Measurements from ENCODE around the gene PTOV1.
"Not testable (repeated sequence)": the region's sequence is repeated elsewhere in the genome, so short reads cannot be mapped to it uniquely, and the experiment has no call there.

Gene PTOV1

DNA sequence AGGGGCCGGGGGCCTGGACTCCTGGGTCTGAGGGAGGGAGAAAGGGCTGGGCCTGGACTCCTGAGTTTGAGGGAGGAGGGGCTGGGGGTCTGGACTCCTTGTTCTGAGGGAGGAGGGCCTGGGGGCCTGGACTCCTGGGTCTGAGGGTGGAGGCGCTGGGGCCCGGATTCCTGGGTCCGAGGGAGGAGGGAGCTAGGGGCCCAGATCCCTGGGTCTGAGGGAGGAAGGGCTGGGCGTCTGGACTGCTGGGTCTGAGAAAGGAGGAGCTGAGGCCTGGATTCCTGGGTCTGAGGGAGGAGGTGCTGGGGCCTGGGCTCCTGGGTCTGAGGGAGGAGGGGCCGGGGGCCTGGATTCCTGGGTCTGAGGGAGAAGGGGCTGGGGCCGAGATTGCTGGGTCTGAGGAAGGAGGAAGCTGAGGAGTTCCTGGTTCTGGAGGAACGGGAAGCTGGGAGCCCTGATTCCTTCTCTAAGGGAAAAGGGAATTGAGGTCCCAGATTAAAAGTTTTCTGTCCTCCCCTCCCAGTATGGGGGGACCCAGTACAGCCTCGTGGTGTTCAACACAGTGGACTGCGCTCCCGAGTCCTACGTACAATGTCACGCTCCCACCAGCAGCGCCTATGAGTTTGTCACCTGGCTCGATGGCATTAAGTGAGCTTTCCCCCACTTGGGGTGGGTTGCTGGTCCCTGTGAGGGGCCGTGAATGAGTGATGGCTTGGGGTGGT, 32.1 kb upstream of the PTOV1 start:
- peak; percentile 30 for DNase-seq

DNA sequence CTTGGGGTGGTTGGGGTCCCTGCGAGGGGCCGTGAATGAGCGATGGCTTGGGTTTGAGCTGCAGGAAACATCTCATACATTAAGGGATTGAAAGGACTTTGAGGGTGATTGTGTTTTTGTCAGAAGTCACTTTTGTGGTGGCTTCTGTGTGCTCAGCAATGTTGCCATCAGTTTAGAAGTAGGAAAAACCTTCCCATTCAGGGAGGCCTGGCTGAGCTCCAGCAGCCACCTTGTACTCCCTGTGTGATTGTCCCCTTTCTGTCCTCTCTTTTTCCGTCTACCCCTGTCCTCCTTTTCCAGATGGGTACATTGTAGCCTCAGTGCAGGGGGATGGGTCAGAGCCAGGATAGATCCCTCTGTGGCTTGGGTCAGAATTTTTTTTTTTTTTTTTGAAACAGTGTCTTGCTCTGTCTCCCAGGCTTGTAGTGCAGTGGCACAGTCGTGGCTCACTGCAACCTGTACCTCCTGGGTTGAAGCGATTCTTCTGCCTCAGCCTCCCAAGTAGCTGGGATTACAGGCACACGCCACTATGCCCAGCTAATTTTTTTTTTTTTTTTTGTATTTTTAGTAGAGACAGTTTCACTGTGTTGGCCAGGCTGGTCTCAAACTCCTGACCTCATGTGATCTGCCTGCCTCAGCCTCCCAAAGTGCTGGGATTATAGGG, 31.4 kb upstream of the PTOV1 start:
- not testable (repeated sequence) for DNase-seq

DNA sequence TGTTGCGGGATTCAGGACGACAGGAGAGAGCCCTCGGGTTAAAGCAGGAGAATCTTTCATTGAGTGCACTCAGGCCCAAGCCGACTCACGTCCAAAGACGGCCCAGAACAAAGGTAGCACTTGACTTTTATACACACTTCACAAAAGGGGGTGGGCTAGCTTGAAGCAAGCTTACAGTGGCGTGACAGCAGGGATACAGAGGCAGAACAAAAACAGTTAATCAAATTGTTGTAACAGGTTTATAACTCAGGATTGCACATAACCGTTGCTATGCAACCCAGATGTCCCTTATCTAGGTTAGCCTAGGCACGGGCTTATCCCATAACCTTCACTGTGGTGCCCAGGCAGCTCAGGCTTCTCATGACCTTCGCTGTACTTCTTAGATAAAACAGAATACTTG, 30.8 kb upstream of the PTOV1 start:
- DNase-seq: no peak

DNA sequence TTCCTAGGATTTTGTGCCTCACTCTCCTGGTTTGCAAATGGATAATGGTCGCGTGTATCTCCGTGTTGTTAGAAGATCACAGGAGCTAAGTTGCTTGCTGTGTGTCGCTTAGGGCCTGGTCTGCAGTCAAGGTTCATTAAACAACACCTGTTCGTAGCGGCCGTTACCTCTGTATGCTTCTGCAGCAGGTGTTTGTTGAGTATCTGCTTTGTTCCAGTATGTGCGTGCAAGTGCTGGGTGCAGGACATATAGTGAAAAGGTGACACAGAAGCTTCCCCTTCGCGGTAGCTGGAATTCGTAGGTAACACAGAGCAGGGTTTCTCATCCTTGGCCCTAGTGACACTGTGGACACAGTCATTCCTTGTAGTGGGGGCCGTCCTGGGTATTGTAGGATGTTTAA, 27.5 kb upstream of the PTOV1 start:
- DNase-seq: no peak

DNA sequence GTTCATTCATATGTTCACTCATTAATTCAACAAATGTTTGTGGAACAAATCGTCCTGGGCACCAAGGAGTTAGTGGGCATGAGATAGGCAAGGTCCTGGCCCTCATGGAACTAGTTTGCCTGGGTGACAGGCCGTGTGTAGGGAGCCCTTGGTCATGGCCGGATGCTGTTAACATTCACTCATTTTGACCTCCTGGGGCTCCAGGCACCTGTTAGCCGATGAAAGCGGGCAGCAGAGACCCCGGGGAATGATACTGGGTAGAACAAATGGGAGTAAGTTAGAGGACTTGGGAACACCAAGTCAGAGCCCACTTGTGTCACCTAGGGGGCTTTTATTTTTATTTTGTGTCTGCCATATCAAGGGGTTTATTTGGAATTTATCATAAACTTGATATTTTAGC, 26.3 kb upstream of the PTOV1 start:
- no peak for DNase-seq

DNA sequence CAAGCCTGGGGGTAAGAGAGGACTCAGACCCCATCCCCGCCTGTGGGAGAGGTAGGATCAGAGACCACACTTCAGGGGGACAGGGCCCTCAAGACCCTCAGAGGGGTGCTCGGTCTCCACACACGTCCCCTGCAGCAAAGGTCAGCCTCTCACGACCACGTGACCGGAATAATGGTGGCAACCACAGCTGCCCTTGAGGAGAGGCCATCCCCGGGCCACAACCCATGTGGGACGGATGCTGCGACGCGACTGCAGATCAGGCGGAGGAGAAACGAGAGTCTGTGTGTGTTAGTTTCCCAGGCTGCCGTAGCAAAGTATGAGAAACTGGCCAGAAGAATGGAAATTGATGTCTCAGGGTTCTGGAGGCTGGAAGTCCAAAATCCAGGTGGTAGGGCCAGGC, 23.9 kb upstream of the PTOV1 start:
- DNase-seq: no peak

DNA sequence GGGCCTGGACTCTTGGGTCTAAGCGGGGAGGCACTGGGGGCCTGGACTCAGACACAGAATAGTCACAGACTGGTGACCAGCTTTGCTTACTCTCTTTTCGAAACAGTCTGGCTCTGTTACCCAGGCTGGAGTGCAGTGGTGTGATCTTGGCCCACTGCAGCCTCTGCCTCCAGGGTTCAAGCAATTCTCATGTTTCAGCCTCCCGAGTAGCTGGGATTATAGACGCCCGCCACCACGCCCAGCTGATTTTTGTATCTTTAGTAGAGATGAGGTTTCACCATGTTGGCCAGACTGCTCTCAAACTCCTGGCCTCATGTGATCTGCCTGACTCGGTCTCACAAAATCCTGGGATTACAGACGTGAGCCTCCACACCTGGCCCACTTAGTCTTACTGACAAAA, 21.8 kb upstream of the PTOV1 start:
- no peak for DNase-seq

DNA sequence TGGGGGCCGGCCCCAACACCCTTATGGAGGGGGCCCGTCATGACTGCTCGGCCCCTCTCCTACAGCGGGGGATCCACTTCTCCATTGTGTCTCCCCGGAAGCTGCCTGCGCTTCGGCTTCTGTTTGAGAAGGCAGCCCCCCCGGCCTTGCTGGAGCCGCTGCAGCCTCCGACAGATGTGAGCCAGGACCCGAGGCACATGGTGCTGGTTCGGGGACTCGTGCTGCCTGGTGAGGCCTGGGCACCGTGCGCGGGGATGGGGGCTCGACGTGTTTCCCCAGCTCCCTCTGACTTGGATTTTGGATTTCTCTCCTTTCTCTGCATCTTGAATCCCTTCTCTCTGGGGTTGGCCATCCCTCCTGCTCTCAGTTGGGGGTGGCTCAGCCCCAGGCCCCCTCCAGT, 21.2 kb upstream of the PTOV1 start:
- DNase-seq: no peak

DNA sequence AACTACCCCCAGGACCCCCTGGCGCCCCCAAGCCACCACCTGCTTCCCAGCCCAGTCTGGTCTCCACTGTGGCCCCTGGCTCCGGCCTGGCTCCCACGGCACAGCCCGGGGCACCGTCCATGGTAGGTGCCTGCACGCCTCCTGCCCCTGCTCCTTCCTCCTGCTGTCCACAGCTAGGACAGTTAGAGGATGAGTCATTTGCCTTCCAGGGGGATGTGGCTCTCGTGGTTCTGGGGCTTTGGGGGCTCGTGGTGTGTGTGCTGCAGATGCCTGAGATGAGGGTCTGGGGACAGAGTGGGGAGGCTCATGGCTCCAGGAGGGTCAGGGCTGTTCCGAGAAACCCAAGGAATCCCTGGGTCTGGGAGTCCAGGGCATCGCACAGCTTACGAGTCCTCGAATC, 20.2 kb upstream of the PTOV1 start:
- DNase-seq: no peak

DNA sequence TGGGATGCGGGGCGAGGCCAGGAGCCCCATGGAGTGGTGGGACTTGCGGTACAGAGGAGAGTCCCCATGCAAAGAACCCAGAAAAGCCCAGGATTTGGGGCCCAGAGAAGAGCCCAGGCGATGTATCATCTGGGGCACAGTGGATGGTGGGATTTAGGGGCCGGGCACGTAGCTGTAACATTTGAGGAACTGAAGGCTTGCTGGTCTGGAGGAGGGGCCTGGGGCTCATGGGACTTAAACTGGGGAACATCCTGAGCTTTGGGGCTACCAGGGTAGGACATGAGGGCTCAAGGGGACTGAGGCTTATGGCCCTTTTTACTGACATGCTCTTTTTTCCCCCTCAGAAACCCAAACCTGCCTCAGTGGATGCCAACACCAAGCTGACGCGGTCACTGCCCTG, 19.4 kb upstream of the PTOV1 start:
- no peak for DNase-seq

DNA sequence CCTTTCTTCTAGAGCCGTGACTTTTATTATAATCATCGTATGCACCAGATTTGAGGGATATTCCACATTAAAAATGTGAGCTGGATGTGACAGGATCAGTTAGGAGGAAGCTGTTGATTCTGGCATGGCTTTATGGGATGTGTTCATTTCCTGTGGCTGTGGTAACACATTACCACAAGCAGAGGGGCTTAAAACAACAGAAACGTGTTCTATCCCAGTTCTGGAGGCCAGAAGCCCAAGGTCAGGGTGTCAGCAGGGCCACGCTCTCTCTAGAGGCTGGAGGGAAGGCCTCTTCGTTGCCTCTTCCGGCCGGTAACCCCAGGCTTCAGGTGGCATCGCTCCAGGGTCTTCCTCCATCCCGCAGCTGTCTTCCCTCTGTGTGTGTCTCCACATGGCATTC, 18.4 kb upstream of the PTOV1 start:
- DNase-seq: no peak

DNA sequence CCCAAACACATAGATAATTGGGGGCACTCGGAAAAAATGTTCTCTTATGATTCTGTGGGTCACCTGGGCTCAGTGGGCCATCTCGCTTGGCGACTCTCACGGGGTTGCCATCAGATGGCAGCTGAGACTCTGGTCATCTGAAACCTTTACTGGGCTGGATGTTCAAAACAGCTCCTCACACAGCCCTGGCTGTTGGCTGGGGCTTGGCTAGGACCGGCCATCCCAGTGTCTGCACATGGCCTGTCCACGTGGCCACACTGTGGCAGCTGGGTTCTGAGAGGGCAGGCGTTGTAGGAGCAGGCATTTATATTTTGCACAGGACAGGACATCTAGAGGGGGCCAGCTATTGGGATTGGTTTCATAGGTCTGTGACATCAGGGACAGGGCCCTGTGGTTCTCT, 17.4 kb upstream of the PTOV1 start:
- DNase-seq: no peak

DNA sequence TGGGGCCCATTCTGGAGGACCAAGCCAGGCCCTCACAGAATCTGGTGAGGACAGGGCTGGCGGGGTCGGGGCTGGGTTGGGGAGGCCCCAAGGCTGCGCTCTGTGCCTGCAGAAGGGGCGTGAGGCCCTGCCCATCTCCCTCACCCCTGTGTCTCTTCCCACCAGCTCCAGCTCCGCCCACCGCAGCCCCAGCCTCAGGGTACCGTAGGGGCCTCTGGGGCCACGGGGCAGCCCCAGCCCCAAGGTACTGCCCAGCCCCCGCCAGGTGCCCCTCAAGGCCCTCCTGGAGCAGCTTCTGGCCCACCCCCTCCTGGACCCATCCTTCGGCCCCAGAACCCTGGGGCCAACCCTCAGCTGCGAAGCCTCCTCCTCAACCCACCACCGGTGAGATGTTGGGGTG, 15.4 kb upstream of the PTOV1 start:
- DNase-seq: no peak

DNA sequence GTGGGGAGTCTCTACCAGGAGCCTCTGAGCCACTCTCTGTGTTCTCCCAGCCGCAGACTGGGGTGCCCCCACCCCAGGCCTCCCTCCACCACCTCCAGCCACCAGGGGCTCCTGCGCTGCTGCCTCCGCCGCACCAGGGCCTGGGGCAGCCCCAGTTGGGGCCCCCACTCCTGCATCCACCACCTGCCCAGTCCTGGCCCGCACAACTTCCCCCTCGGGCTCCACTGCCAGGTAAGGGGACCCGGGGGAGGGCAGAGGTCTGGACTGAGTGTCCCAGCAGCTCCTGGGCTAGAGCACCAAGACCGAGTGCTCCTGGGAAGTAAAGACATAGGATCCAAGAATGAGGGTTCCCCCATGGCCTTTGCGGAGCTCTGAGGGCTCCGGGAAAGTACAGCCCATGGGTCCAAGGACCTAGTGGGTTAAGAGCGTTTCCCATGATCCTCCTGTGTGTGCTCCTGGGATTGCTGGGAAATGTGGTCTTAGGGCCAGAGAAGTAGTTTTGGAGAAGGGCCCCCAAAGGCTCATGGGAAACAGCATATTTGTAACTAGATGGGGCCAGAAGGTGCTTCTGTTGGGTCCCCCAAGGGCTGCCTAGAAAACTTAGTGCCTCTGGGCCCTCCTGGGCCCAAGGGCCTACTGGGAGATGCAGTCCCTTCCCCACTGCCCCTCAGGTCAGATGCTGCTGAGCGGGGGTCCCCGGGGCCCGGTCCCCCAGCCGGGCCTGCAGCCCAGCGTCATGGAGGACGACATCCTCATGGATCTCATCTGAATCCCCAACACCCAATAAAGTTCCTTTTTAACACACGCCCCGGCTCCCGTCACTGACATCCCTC, 14.6 kb upstream of the PTOV1 start:
- no peak for DNase-seq

DNA sequence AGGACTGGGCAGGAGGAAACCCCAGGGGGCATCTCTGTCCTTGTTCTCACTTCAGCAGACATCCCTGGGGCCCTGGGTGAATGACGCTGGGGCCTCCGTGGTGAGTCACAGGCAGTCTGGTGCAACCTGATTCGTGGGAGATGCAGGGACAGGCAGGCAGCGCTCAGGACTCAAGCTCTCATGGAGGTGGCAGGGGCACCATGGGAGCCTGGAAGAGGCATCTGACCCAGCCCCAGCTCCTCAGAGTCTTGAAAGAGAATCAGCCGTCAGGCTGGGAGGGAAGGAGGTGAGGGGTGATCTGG, 14.0 kb upstream of the PTOV1 start:
- DNase-seq: no peak

DNA sequence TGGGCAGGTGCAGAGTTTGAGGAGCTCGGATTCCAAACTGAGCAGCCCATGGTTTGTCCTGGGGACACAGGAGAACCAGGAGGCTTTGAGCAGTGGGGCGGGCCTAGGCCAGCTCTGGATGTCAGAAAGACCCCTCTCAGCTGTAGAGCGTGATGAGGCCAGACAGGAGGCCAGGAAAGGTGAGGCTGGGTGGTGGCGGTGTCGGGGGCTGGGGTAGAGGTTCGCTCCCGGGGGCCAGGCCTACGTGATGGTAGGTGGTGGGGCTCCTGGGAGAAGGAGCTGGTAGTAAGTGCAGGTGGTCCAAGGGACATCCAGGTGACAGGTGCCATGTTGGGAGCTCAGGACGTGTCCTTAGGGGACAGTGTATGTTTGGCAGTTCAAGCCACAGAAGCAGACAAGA, 13.5 kb upstream of the PTOV1 start:
- DNase-seq: no peak

DNA sequence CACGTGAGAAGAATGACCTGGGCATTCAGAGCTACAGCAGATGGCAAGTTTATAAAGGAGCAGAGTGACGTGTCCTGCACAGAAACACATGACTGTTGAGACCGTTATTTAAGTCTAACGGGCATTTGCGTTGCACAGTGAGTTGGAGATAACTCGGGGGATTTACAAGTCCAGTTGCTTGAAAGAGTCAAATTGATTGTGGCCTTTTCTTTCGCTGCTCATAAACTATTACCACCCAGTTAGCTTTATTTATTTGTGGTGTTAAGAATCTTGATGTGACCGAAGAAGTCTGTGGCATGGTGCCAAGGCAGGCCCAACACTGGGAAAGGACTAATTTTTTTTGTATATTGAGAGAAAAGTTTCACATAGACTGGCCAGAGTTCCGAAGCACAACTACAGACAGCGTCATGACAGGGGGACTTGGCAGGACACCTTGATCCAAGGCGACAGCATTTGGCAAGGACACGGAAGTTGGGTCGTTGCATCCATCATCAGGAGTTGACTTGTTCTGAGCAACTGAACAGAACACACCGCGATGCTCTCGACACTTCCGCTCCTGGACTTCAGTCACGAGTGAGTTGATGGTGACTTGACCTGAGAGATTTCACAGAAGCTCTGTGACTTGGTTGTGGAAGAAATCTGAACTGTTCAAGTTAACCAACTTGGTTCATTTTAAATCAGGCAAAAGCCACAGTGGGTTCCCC, 11.9 kb upstream of the PTOV1 start:
- DNase-seq: no peak

DNA sequence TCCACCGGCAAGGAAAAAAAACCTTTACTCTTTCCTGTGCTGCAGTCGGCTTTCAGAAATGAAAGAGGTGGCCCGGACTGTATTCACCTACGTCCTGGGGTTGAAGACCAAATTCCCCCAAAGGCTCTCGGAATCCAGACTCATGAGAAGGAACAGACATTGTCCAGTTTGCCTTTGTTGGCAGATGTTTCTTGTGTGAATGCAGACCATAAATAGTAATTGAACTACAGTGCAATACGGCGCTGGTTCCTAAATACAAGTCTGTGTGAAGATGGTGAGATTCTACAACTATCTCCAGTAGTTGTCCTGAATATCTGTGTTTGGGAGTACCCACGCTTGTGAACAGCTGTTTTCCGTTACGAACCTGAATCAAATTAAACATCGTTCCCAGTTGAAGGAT, 11.2 kb upstream of the PTOV1 start:
- DNase-seq: no peak

DNA sequence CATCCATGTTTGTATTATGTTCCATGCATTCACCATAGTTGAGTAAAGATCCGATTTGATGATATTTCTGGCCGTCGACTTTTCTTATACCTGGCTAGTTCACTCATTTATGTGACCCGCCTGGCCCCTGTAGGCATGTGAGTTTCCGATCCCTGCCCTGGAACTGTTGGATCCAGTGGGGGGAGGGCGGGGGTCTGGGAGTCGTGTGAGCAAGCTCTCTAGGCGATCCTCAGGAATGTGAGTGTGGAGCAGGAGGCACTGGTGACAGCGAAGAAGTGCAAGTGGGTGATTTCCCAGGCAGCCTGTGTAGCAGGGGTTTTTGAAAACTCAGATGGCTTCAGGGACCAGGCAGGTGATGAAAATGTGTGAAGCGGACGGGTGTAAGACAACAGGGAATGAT, 10.6 kb upstream of the PTOV1 start:
- DNase-seq: no peak

DNA sequence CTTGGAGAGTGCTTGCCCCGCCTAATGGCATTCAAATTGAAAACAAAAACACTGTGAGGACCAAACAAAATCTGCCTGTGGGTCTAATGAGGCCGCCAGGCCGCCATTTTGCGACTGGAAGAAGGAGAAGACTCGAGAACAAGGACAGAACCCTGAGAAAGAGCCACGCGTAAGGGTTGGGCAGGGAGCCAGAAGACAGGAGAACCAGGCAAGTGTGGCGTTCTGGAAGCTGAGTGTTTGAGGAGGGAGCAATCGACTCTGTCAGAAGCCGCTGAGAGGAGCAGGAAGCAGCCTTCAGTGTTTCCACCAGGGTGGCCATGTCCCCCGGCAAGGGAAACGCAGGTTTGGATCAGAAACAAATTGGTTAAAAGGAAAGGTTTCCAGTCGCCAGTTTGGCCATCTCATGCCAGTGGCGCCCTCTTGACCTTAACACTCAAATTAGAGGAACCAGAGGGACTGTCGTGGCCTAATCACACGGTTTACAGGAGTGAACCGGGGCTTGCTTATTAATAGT, 10.2 kb upstream of the PTOV1 start:
- DNase-seq: no peak

DNA sequence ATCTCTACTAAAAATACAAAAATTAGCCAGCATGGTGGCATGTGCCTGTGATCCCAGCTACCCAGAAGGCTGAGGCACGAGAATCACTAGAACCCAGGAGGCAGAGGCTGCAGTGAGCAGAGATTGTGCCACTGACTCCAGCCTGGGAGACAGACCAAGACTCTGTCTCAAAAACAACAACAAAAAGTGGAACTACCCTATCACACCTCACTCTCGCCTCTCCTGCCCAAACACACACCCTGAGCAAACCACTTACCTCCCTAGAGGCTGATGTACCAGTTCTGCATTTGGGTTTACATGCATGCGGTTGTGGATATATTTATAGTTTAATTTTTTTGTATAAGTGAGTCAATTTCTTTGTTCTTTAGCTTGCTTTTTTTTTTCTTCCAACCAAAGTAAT, 7.7 kb upstream of the PTOV1 start:
- DNase-seq: no peak

DNA sequence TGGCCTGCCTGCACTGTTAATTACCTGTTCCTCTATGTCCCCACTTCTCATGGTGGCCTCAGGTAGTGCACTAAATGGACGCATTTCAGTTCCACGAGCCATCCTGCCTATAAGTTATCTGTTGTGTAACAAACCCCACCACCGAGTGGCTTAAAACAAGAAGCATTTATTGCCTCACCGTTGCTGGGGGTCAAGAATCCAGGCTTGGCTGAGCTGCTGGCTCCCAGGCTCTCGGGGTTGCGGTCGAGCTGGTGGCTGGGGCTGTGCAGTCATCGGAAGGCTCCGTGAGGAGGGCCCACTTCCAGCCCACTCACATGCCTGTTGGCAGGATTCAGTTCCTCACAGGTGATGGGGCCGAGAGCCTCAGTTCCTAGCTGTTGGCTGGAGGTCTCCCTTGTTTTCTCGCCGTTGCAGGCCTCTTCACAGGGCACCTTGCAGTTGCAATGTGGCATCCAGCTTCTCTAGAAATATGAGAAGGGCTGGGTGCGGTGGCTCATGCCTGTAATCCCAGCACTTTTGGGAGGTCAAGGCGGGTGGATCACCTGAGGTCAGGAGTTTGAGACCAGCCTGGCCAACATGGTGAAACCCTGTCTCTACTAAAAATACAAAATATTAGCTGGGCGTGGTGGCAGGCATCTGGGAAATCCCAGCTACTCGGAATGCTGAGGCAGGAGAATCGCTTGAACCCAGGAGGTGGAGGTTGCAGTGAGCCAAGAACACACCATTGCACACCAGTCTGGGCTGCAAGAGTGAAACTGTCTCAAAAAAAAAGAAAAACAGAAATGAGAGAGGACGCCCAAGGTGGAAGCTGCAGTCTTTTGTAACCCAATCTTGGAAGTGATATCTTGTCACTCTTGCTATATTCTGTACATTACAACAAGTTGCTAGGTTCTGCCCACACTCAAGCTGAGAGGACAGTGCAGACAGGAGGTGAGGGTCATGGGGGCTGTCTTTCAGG, 6.5 kb upstream of the PTOV1 start:
- peak; percentile 31 for DNase-seq

Measured in suppressor macrophage treated with lipopolysaccharide for 4 hours (primary cell).